H1 (cell line): ENCODE data around the gene FGF11. TPM values are rescaled to one million over a fixed set of nuclear protein-coding genes. Genes with fewer than 3 reads are reported as not detected.

Experiments used
- BRCA1 ChIP-seq: IDR thresholded peaks from 2 replicates; pipeline ENCODE4 v1.6.1; 2012; ENCODE audit warnings: low read depth, low read length, improper control_type of control experiment
- CHD2 ChIP-seq: IDR thresholded peaks from 2 replicates; pipeline ENCODE4 v1.6.1; 2012; ENCODE audit warnings: low read length, improper control_type of control experiment
- GTF2F1 ChIP-seq: IDR thresholded peaks from 2 replicates; pipeline ENCODE4 v1.6.1; 2012; ENCODE audit warnings: low read depth, low read length, improper control_type of control experiment, borderline replicate concordance
- HDAC6 ChIP-seq: IDR thresholded peaks from one replicate; pipeline ENCODE4 v1.7.1; 2012; ENCODE audit warnings: low read depth, mild to moderate bottlenecking, inconsistent platforms, low read length, moderate library complexity
- KDM5A ChIP-seq: fragments of 200-600 bp; IDR thresholded peaks from 2 replicates; pipeline ENCODE4 v1.7.1; 2012; ENCODE audit warnings: mild to moderate bottlenecking, low read length, inconsistent platforms, mixed read lengths
- RXRA ChIP-seq: IDR thresholded peaks from 2 replicates; pipeline ENCODE4 v1.6.1; 2011; ENCODE audit warnings: low read depth, mild to moderate bottlenecking, low read length, moderate library complexity; ENCODE audit not compliant: insufficient read depth
- SP1 ChIP-seq: IDR thresholded peaks from 2 replicates; pipeline ENCODE4 v1.6.1; 2011; ENCODE audit warnings: low read depth, low read length
- SP2 ChIP-seq: IDR thresholded peaks from 2 replicates; pipeline ENCODE4 v1.6.1; 2012; ENCODE audit warnings: mild to moderate bottlenecking, low read length, inconsistent platforms
- YY1 ChIP-seq: IDR thresholded peaks from 2 replicates; pipeline ENCODE4 v1.6.1; 2011; ENCODE audit warnings: low read depth, mild to moderate bottlenecking, low read length
- polyA plus RNA-seq, 7 experiments: library from polyadenylated mRNA; depleted of rRNA in 3 of 7; stranded (reverse) in 5 of 7; unstranded in 2 of 7; fragments of >200 nt in 5 of 7; fragments of 200-250 nt in 2 of 7; gene quantifications; 1 replicate in 5 of 7; 2 replicates in 1 of 7; 4 replicates in 1 of 7; pipeline versions ENCODE4 v1.2.1 to v1.2.3, GENCODE V29; 2011 to 2013; ENCODE audit warnings: missing spikeins in 2 of 7, mixed read lengths in 2 of 7
- total RNA-seq: library from RNA; stranded (reverse); fragmentation: NEBNext Ultra II Directional; extraction: Animal tissue kit (Norgen Biotek cat#: 25700); gene quantifications from 2 replicates; pipeline ENCODE4 v1.2.1, GENCODE V29; 2021
- TF ChIP-seq, protein P1 (sequence below): fragments of 300-600 bp; sonication (generic); IDR thresholded peaks from 2 replicates; pipeline ENCODE4 v1.7.1; 2012; ENCODE audit warnings: low read length, moderate library complexity, mild to moderate bottlenecking, inconsistent platforms; ENCODE audit not compliant: insufficient replicate concordance
- TF ChIP-seq, protein P2 (sequence below): IDR thresholded peaks from 2 replicates; pipeline ENCODE4 v1.6.1; 2012; ENCODE audit warnings: inconsistent platforms

FGF11 gene
- total and polyA plus RNA-seq, 2 of the 8 experiments (the other 6 are each of a cell fraction or from before 2014, with no cell fraction given), result 11.8 to 26.1 TPM

DNA sequence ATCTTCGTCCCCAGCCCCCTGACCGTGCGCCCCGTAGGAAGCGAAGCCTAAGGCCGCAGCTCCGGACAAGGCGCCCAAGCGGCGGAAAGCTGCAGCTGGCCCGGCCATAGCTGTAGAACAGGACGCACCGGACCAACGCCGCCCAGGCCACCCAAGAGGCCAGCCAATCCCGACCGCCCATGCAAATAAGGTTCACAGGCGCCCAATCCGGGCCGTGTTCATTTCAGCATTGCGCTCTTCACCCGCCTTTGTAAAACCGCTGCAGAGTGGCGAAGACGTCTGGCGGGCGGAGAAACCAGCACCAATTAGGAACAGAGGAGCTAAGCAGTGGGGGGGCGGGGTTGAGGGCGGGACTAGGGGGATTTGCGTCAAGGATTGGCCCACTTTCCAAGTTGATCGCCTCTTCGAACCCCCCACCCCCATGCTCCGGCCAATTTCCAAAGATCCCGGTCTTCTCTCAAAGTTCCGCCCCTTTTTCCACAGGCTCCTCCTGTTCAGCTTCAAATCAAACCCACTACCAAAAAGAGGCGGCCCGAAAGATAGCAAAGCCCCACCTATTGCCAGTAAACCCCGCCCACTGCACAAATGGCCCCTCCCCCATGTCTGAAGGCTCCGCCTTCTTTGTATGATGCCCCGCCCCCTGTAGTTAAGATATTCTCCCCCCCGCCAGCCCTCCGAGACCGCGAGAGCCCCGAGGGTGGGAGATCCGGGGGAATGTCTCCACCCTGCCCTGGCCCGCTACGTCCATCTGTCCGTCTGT lies 35.2 kb upstream of the FGF11 start, which contains the start of gene TMEM256 (continued):
- TF ChIP-seq, protein P1, sequence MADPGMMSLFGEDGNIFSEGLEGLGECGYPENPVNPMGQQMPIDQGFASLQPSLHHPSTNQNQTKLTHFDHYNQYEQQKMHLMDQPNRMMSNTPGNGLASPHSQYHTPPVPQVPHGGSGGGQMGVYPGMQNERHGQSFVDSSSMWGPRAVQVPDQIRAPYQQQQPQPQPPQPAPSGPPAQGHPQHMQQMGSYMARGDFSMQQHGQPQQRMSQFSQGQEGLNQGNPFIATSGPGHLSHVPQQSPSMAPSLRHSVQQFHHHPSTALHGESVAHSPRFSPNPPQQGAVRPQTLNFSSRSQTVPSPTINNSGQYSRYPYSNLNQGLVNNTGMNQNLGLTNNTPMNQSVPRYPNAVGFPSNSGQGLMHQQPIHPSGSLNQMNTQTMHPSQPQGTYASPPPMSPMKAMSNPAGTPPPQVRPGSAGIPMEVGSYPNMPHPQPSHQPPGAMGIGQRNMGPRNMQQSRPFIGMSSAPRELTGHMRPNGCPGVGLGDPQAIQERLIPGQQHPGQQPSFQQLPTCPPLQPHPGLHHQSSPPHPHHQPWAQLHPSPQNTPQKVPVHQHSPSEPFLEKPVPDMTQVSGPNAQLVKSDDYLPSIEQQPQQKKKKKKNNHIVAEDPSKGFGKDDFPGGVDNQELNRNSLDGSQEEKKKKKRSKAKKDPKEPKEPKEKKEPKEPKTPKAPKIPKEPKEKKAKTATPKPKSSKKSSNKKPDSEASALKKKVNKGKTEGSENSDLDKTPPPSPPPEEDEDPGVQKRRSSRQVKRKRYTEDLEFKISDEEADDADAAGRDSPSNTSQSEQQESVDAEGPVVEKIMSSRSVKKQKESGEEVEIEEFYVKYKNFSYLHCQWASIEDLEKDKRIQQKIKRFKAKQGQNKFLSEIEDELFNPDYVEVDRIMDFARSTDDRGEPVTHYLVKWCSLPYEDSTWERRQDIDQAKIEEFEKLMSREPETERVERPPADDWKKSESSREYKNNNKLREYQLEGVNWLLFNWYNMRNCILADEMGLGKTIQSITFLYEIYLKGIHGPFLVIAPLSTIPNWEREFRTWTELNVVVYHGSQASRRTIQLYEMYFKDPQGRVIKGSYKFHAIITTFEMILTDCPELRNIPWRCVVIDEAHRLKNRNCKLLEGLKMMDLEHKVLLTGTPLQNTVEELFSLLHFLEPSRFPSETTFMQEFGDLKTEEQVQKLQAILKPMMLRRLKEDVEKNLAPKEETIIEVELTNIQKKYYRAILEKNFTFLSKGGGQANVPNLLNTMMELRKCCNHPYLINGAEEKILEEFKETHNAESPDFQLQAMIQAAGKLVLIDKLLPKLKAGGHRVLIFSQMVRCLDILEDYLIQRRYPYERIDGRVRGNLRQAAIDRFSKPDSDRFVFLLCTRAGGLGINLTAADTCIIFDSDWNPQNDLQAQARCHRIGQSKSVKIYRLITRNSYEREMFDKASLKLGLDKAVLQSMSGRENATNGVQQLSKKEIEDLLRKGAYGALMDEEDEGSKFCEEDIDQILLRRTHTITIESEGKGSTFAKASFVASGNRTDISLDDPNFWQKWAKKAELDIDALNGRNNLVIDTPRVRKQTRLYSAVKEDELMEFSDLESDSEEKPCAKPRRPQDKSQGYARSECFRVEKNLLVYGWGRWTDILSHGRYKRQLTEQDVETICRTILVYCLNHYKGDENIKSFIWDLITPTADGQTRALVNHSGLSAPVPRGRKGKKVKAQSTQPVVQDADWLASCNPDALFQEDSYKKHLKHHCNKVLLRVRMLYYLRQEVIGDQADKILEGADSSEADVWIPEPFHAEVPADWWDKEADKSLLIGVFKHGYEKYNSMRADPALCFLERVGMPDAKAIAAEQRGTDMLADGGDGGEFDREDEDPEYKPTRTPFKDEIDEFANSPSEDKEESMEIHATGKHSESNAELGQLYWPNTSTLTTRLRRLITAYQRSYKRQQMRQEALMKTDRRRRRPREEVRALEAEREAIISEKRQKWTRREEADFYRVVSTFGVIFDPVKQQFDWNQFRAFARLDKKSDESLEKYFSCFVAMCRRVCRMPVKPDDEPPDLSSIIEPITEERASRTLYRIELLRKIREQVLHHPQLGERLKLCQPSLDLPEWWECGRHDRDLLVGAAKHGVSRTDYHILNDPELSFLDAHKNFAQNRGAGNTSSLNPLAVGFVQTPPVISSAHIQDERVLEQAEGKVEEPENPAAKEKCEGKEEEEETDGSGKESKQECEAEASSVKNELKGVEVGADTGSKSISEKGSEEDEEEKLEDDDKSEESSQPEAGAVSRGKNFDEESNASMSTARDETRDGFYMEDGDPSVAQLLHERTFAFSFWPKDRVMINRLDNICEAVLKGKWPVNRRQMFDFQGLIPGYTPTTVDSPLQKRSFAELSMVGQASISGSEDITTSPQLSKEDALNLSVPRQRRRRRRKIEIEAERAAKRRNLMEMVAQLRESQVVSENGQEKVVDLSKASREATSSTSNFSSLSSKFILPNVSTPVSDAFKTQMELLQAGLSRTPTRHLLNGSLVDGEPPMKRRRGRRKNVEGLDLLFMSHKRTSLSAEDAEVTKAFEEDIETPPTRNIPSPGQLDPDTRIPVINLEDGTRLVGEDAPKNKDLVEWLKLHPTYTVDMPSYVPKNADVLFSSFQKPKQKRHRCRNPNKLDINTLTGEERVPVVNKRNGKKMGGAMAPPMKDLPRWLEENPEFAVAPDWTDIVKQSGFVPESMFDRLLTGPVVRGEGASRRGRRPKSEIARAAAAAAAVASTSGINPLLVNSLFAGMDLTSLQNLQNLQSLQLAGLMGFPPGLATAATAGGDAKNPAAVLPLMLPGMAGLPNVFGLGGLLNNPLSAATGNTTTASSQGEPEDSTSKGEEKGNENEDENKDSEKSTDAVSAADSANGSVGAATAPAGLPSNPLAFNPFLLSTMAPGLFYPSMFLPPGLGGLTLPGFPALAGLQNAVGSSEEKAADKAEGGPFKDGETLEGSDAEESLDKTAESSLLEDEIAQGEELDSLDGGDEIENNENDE, result no peak
- no peak for TF ChIP-seq RXRA
- TF ChIP-seq, protein P2, sequence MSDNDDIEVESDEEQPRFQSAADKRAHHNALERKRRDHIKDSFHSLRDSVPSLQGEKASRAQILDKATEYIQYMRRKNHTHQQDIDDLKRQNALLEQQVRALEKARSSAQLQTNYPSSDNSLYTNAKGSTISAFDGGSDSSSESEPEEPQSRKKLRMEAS, result 0 out of 2 replicates have a peak, but pooled peaks have one; percentile 3
- peak; percentile 27; the same call in 1 of the 2 replicates for TF ChIP-seq SP2
- peak; percentile 85 for TF ChIP-seq YY1
- TF ChIP-seq CHD2, result peak; percentile 84
- peak; percentile 73 for TF ChIP-seq KDM5A
- peak; percentile 64; the same call in 1 of the 2 replicates for TF ChIP-seq GTF2F1
- TF ChIP-seq SP1, result peak; percentile 94
- peak; percentile 64 for TF ChIP-seq BRCA1
- no peak for TF ChIP-seq HDAC6
